GM21381 (cell line): Measurements from ENCODE around the gene TEF.
"Not testable (repeated sequence)": the region's sequence is repeated elsewhere in the genome, so short reads cannot be mapped to it uniquely, and the experiment has no call there.

Experiments
- ATAC-seq: cut with Tn5 transposase; IDR thresholded peaks from one replicate; pipeline ENCODE4 v1.9.1; 2021; ENCODE audit warnings: mild to moderate bottlenecking, moderate library complexity; ENCODE audit not compliant: unreplicated experiment

Gene TEF

DNA sequence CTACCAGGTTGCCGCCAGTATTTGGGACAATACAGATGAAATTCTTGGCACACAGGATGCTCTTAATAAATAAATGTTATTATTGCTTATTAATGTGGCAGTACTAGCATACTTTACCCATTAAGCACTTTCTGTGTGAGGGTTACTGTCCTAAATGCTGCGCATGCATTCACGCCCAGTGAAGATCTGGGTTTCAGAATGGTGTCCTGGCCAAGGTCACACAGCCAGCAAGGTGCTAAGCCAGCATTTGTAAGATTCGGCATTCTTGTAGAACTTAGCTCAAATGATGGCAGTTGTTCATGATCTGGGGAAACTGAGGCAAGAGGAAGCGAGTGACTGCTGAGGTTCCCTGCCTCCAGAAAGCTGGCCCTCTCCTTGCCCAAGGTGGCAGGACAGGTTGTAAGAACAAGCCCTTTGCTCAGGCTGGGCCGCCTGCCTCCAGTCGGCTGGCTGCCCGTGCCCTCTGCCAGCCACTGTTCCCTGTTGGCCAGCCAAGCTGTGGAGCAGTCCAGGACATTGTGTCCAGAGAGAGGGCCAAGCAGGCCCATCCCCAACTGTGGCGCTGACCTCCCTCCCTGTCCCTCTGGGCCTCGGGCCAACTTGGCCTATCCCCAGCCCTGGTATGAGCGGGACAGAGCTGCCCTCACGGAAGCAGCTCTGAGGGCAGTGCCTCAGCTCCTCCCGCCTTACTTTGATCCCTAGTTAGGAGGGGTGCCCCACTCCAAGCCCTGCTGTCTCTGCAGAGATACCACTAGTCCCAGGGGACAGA, 36.1 kb downstream of the TEF start:
- no peak for ATAC-seq

DNA sequence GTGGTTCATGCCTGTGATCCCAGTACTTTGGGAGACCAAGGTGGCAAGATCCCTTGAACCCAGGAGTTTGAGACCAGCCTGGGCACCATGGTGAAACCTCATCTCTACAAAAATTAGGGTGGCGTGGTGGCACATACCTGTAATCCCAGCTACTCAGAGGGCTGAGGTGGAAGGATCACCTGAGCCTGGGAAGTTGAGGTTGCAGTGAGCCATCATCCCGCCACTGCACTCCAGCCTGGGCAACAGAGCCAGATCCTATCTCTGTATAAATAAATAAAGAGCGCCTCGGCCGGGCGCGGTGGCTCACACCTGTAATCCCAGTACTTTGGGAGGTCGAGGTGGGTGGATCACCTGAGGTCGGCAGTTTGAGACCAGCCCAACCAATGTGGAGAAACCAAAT, 37.0 kb downstream of the TEF start:
- ATAC-seq = no peak

DNA sequence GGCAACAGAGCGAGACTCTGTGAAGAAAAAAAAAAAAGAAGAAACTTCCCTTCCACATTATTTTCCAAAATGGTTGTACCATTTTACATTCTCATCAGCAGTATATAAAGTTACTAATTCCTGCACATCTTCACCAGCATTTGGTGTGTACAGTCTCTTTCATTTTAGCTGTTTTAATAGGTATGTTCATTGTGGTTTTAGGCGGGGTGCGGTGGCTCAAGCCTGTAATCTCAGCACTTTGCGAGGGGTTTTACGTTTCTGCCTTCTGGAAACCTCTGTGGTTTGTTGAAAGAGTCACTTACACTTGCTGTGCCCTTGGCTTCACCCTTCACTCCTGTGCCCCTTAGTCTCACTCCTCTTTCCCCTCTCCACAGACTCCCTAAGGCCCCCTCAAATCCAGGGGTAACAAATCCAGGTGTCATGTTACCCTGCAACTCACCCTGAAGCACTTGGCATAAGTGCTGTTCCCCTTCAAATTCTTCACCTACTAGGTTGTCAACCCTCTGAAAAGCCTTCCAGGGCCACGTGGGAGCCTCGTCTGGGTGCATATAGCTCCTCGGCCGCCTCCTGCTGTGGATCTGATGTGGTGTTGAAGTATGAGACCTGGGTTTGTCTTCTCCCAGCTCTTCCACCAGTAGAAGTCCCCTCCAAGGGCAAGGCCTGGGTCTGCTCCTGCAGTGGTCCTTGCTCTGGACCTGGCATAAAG, 44.1 kb downstream of the TEF start:
- ATAC-seq = no peak

DNA sequence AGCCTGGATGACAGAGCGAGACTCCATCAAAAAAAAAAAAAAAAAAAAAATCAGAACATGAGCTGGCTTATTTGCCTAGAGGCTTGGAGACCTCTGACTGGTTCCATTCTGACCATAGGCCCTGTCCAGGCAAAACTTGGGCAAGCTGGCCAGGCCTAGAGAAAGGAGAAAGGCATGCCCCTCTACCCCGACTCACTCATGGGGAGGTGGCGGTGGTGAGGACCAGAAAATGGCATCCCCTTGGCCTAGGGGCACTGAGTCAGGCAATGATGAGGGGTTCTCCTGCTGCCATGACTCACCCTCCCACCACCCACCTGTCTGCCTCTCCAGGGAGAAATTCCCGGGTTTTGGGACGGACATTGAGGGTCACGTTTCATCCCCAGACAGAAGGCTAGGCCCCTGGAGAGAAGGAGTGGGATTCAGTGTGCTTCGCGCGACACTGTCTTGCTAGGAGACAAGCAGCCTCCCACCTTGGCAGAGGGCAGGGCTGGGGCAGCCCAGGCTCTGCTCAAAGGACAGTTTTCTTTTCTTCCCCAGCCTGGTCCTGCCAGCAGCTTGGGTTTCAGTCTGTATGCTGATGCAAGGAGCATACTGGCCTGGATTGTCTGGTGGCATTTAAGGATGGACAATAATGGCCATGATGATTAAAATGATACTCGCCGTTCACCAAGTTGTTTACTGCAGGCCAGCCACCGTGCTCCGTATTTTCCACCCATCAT, 47.6 kb downstream of the TEF start:
- no peak for ATAC-seq

DNA sequence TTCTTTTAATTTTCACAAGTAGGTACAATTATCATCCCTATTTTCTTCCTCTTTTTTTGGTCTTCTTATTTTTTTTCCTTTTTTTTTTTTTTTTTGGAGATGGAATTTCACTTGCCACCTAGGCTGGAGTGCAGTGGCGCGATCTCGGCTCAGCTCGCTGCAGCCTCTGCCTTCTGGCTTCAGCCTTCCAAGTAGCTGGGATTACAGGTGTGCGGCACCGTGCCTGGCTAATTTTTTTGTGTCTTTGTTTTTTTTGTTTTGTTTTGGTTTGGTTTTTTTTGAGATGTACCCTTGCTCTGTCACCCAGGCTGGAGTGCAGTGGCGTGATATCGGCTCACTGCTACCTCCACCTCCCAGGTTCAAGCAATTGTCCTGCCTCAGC, 48.2 kb downstream of the TEF start:
- ATAC-seq = no peak

DNA sequence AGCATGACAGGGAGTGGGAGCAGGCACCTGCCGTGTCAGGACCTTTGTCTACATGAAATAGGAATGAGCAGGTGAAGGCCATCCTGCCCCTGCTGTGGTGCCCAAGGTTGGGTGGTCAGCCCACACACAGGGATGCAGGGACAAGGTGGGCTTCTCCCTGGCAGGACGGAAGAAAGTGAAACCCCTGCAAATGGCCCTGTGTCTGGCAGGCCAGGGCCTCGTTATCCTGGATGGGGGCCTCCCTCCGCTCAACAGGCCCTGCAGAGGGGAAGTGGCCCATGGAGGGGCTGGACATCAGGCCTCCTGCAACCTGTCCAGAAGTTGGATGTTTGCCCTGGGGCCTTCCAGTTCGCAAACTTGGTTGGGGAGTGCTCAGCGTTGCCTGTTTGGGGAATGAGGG, 49.9 kb downstream of the TEF start:
- ATAC-seq = no peak

DNA sequence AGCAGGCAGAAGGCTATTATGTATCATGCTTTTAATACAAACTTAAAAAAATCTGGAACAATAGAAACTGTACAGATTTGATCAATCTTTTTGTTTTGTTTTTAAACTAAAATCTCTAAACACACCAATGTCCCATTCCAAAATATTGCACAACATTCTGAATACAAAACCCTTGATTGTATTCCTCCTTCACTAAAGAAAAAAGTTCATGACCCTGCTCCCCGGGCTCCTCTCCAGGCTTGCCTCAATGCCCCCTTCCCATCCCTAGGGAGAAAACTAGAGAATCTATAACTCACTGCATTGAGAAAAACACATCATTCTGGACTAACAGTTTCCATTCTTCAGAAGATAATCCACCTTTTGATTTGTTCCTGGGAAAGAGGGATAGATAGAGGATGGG, 51.7 kb downstream of the TEF start:
- not testable (repeated sequence) for ATAC-seq

DNA sequence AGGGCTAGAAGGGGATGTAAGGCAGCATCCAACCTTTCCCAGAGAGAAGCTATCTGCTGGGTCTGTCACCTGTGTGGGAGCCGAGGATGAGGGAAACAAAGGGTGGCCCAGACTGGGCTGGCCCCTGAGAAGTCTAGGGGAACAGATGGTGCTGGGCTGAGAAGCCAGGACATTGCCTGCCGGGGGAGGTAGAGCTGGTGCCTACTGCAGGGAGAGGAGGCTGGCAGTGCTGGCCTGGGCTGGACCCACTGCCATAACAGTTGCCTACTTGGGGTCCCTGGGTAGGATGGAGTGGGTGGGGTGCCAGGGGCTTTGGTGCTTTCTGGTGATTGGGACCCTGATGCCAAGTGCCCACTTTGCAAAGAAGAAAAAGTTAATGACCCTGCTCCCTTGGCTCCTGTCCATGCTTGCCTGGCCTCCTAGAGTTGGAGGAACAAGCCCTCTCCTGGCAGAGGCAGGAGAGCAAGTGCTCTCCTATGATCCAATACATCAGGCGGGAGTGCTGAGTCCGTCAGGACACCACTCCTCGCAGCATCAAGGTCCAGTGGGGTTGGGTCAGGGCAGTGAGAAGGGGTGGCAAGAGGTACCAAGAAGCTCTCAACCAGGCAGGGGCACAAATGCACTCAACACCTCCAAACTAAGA, 52.7 kb downstream of the TEF start:
- not testable (repeated sequence) for ATAC-seq

DNA sequence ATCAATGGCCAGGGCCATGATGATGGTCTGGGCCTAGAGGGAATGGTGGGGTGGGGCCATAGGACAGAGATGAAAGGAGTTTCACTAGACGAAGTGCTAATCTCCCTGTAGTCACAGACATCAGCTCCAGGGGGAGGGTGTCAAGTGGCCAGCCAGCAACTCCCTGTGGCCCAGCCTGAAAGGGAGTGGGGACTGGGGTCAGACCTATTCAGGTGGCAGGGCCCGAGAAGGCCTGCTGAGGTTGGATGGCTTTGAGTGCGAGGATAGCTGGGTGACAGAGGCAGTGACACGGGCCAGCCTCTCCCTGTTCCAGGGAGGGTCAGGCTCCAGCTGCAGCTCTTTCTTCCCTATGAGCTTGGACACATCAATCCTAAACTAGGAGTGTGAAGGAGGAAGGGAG, 53.8 kb downstream of the TEF start:
- no peak for ATAC-seq

DNA sequence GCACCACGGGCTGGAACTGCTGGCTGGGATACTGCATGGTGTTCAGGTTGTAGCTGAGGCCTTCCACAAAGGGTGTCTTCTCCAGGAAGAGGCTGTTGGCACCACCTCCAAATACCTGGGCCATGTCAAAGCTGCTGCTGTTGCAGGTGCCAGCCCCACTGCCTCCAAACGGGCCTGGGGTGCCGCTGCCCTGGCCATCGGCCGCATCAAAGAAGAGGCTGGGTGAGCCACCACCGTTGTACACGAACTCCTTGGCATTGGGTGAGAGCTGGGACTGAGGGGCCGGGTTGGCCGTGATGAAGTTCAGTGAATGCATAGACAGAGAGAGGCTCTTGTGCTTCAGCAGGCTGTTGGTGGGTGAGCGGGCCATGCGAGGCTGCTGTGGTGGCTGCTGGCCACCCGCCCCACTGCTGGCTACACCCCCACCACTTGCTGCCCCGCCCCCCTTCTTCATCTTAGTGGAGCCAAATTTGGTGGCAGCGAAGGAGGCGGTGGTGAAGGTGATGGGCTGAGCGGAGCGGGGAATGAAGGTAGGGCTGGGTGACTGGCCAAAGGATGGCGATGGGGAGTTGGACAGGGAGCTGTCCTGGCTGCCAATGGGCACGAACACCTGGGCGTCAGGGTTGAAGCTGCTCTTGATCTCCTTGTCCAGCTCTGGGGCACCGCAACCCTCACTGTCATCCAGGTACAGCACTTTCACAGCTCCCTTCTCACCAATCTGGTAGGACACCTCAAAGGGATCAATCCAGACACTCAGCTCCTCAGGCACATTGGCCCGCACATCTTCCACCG, 54.8 kb downstream of the TEF start:
- ATAC-seq = no peak

DNA sequence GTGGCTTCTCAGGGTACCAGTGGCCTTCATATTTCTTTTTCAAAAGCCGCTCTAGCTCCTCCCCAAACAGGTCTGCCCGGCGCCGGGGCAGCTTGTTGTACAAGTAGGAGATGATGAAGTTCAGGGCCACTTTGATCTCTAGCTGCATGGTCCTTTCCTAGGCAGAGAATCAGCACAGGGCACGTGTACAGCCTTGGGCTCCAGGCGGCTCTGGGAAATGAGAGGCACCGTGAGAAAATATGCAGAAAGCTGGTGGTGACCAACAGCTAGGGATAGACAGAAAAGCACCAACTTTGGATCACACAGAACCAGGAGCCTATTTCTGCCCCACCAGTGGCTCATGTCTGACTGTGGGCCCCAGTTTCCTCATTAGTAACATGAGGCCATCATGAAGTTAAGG, 55.5 kb downstream of the TEF start:
- ATAC-seq = no peak

DNA sequence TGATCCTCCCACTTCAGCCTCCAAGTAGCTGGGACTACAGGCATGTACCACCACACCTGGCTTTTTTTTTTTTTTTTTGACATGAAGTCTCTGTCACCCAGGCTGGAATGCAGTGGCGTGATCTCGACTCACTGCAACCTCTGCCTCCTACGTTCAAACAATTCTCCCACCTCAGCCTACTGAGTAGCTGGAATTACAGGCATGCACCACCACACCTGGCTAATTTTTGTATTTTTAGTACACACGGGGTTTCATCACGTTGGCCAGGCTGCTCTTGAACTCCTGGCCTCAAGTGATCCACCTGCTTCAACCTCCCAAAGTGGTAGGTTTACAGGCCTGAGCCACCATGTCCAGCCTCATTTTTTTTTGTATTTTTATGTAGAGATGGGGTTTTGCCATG, 58.8 kb downstream of the TEF start:
- ATAC-seq = not testable (repeated sequence)

DNA sequence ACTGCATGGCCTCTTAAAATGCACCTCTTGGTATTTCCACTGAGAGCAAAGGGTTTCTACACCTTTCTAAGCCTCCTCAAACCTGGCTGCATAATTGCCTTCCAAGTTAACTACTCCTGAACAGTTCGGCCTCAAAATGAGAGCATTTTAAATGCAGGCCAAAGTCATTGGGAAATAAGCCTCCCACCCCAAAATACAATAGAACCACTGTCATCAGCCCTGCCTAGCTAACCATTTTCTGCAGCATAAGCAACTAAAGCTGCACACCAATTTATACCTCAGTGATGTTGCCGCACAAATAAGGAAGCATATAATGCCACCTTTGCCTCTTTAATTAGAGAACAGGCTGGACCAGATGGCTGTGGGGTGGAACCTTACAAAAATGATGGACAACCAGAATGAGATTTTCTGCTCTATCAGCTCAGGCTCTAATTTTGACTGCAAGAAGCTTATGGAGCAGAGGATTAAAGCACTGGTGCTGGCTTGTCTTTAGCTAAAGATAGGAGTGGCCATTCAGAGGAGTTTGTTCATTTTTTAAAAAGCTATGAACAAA, 60.6 kb downstream of the TEF start:
- ATAC-seq = no peak

DNA sequence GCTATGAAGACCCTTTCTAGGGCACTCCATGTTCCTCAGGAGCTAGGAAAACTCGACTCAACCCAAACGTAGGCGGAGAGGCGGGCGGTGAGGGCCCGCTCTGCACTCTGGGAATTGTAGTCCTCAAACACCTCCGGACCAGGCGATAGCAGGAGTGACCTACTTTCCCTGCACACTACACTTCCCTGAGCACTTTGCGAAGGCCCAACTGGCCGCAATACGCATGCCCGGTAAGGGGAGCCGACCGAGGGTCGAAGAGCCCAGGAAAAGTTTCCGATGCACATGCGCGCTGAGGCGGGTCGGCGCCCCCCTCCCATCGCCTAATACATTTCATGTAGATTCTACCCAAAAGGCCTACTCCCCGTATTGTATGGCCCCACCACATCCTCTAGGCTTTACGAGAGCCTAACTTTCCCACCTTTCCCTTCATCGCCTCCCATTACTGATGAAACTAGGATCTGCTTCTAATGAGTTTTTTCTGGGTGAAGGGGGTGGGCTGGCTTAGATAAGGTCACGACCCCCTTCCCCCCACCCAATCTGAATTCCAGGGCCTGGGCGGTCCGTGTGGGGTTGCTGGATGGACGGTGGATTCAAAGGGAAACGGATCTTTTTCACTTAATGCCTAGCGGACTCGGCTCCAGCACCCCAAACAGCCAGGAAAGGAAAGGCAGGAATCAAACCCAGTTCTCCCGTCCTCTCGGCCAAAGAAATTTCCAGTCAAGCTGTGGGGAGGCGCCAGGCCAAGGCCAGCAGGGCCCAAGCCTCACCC, 62.8 kb downstream of the TEF start:
- ATAC-seq = peak; percentile 52

DNA sequence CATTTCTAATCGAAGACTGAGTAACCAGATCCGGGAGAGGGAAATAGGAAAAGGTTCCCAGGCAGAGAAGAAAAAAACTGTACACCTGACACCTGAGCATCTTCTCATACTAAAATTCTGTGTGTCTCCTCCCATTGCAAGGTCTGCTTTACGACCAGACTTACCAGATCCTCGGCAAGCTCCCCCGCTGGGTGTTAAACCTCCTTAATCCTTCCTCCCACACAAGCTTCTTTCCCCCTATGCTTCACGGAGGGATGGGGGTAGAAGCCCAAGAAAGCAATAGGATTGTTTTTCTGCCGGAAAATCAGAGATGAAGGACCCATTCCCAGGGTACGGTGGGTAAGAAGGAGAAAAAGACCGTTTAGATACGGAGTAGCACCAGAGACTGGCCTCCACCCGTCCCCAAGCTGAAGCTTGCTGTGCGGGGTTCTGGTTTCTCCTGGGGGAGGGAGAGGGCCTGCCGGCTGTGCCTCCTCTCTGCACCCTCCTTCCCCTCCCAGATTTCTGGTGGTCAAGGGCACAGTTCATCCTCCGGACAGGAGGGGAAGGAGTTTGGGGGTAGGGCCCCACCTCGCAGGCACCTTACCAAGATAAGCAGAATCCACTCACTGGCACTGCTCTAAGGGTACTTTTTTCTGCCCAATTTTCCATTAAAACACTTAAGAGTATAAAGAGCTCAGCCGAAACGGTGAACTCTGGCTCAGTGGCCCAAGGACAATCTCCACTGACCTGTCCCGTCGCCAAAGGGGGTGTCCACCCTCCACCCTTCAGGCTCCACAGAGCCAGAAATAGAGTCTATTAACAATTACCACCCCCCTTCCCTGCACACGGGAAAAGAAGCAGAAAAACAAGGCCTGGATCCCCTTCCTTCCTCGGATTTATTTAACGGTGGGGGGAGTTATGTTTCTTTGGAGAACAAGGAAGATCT, 63.7 kb downstream of the TEF start:
- no peak for ATAC-seq

DNA sequence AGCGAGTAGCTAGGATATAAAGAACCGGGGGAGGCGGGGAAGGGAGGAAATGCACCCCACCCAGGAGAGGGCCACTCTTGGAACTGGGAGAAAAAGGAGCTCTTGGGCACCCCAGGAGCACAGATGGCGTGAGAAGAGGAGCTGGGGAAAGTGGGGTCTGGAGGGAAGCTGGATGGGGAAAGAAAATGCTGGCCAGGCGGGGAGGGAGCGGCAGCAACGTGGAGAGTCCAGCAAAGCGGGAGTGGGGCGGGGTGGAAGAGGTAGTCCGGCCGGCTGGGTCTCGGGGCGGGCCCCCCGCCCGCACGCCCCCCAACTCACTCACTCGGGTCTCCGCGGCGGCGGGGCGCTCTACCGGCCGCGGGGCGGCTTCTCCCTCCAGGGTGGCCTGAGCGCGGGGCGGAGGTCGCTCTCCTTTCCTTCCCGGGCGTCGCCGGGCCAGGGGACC, 64.3 kb downstream of the TEF start:
- ATAC-seq = no peak

DNA sequence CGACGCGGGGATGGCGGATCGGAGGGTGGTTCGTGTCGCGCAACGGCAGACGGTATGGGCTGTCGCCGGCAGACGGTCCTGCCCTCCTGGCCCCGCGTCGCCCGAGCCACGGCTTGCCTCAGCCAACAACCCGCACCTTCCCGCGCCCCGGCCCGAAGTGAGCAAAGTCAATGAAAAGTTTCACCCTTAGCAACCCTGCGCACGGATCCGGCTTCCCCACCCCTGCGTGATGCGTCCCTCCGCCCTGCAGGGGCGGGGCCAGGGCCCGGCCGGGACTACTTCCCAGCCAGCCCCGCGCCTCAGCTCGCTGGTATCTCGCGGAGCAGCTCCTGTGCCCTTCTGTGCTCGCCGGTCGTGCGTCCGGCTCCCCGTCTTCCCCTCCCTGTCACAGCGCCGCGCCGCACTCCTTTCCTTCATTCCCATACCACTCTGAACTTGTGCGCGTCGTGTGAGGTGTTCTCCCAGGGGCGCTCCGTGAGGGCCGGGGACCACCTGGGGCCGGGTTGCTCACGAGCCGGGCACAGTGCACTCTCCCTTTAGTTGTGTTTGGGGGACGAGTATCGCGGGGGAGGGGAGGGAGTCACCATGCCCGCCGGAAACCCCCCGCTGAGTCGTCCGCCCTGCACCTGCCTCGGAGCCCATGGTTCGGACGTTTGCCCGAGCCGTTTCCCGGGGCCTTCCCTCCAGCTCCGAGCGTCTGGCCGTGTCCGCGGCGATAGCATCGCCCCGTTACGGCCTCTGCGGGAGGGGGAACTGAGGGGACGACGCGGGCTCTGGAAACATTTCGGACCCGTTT, 65.1 kb downstream of the TEF start, which contains the start of gene TOB2:
TOB2 (minus strand) TSS at position 163 of the 796 bp plus-strand sequence. CDS start 9,456 bp downstream, outside the sequence.
- ATAC-seq = peak; percentile 38
